H1 (cell line): ENCODE measurements around the gene RAB40C. TPM values are rescaled to one million over a fixed set of nuclear protein-coding genes. Genes with fewer than 3 reads are reported as not detected.

Experiments
- CHD7 ChIP-seq: fragments of 300-600 bp; sonication (generic); IDR thresholded peaks from 2 replicates; pipeline ENCODE4 v1.7.1; 2012; ENCODE audit warnings: low read length, moderate library complexity, mild to moderate bottlenecking, inconsistent platforms; ENCODE audit not compliant: insufficient replicate concordance
- JUND ChIP-seq: IDR thresholded peaks from 2 replicates; pipeline ENCODE4 v1.6.1; 2011; ENCODE audit warnings: mild to moderate bottlenecking, improper control_type of control experiment, low read length
- polyA plus RNA-seq, 7 experiments: library from polyadenylated mRNA; depleted of rRNA in 3 of 7; stranded (reverse) in 5 of 7; unstranded in 2 of 7; fragments of >200 nt in 5 of 7; fragments of 200-250 nt in 2 of 7; gene quantifications; 1 replicate in 5 of 7; 2 replicates in 1 of 7; 4 replicates in 1 of 7; pipeline versions ENCODE4 v1.2.1 to v1.2.3, GENCODE V29; 2011 to 2013; ENCODE audit warnings: missing spikeins in 2 of 7, mixed read lengths in 2 of 7
- total RNA-seq: library from RNA; stranded (reverse); fragmentation: NEBNext Ultra II Directional; extraction: Animal tissue kit (Norgen Biotek cat#: 25700); gene quantifications from 2 replicates; pipeline ENCODE4 v1.2.1, GENCODE V29; 2021

RAB40C gene
- total and polyA plus RNA-seq, 2 of the 8 experiments (the other 6 are each of a cell fraction or from before 2014, with no cell fraction given): 13.9 to 15.6 TPM

GRCh38 chr16:575354-576196 is 14.3 kb upstream of the RAB40C start (continued):
- TF ChIP-seq CHD7 (no peak), JUND (no peak)
